RWPE1 (cell line): ENCODE measurements around the gene BMP2K.
"Not testable (repeated sequence)": the region's sequence is repeated elsewhere in the genome, so short reads cannot be mapped to it uniquely, and the experiment has no call there.

Source experiments
- CTCF ChIA-PET: fragments of 350-600 bp; sonication (Branson Sonifier 250); formaldehyde crosslinking; extraction: SDS; loops from one replicate; lab custom pipeline; 2021; lab: Yijun Ruan, JAX
- POLR2A ChIA-PET: fragments of 400-600 bp; formaldehyde crosslinking; extraction: SDS; loops from one replicate; lab custom pipeline; 2020; ENCODE audit warnings: antibody characterized with exemption; ENCODE audit not compliant: low non-redundant PET; lab: Yijun Ruan, JAX
- DNase-seq: peaks from one replicate; pipeline ENCODE4 v3.0.0; 2012; ENCODE audit warnings: low spot score
- H3K27ac ChIP-seq: fragments of 450-650 bp; 2 replicates; pipeline ENCODE4 v1.5.1; 2017
- CTCF ChIP-seq: fragments of 450-650 bp; conservative IDR thresholded peaks from 2 replicates; pipeline ENCODE4 v1.5.1; 2017; ENCODE audit warnings: low read depth, mild to moderate bottlenecking

The BMP2K gene

GRCh38 chr4:78904143-78904542, 128.0 kb downstream of the BMP2K start:
- POLR2A ChIA-PET, result no interaction called here
- no peak for DNase-seq
- no peak overlapping the region for H3K27ac ChIP-seq
- no peak for TF ChIP-seq CTCF
- CTCF ChIA-PET, result interaction anchor here (0.7 kb wide), 1 partner anchor 490 kb away, joined by 4 read pairs; no protein-coding TSS in a partner anchor

GRCh38 chr4:78907638-78908037, 131.5 kb downstream of the BMP2K start:
- H3K27ac ChIP-seq, result no peak overlapping the region
- CTCF ChIA-PET, result no interaction called here
- POLR2A ChIA-PET, result no interaction called here
- no peak for TF ChIP-seq CTCF
- no peak for DNase-seq

- H3K27ac ChIP-seq, DNase-seq, CTCF ChIA-PET, POLR2A ChIA-PET: not testable (repeated sequence)
Measured at GRCh38 chr4:78908974-78909373, 132.8 kb downstream of the BMP2K start.

- DNase-seq, result no peak
- ChIA-PET POLR2A (no interaction called here), CTCF (no interaction called here)
- TF ChIP-seq CTCF, result no peak
- H3K27ac ChIP-seq, result no peak overlapping the region
Measured at GRCh38 chr4:78910612-78911011, 134.5 kb downstream of the BMP2K start.

- no peak for DNase-seq
- POLR2A ChIA-PET, result no interaction called here
- TF ChIP-seq CTCF, result no peak
- no peak overlapping the region for H3K27ac ChIP-seq
- CTCF ChIA-PET, result interaction anchor here (1.0 kb wide), 1 partner anchor 17 kb away, joined by 4 read pairs; the partner anchor contains the start of gene PAQR3
Measured at GRCh38 chr4:78922207-78922606, 146.1 kb downstream of the BMP2K start.

- no peak overlapping the region for H3K27ac ChIP-seq
- CTCF ChIA-PET, result interaction anchor here (1.0 to 1.1 kb wide), 2 partner anchors 8 to 9 kb away, joined by 3 to 4 read pairs; no protein-coding TSS in a partner anchor
- DNase-seq, result no peak
- POLR2A ChIA-PET, result no interaction called here
- no peak for TF ChIP-seq CTCF
Measured at GRCh38 chr4:78923464-78924312, 147.5 kb downstream of the BMP2K start.

- CTCF ChIA-PET, result no interaction called here
- TF ChIP-seq CTCF, result no peak
- POLR2A ChIA-PET, result no interaction called here
- no peak overlapping the region for H3K27ac ChIP-seq
- DNase-seq, result no peak
Measured at GRCh38 chr4:78926826-78927225, 150.7 kb downstream of the BMP2K start.
